ENCODE results near the gene HDAC11. TPM values are rescaled to one million over a fixed set of nuclear protein-coding genes. Genes with fewer than 3 reads are reported as not detected.

Gene HDAC11
- total RNA-seq, 1 experiment from 2014 or later, result 11.8 TPM

GRCh38 chr3:13473020-13473419, 7.1 kb upstream of the HDAC11 start:
- H3K27me3 Mint-ChIP-seq (ENCODE audit: unreplicated experiment), result no peaks in the 10 kb centered on the region
- H3K4me1 Mint-ChIP-seq (ENCODE audit: low read depth, unreplicated experiment), result peaks cover 12% of the 10 kb centered on the region
- BruUV-seq (replicated peaks), result no TSS peak
- no peaks in the 10 kb centered on the region for H3K9me3 Mint-ChIP-seq (ENCODE audit: low read depth, unreplicated experiment)
- H3K4me3 Mint-ChIP-seq (ENCODE audit: low read depth, unreplicated experiment), result no peak overlapping the region
- no peaks in the 10 kb centered on the region for H3K36me3 Mint-ChIP-seq (ENCODE audit: insufficient read depth, unreplicated experiment)
- TF ChIP-seq CTCF (IDR thresholded peaks at IDR 0.05; ENCODE audit: unreplicated experiment), result no peak
- intact Hi-C loops (cut with micrococcal nuclease; ENCODE audit: unreplicated experiment), result no loop called here
- CTCF ChIA-PET, result no interaction called here
- H3K27ac Mint-ChIP-seq (ENCODE audit: unreplicated experiment), result no peak overlapping the region
- no peak for DNase-seq

DNA sequence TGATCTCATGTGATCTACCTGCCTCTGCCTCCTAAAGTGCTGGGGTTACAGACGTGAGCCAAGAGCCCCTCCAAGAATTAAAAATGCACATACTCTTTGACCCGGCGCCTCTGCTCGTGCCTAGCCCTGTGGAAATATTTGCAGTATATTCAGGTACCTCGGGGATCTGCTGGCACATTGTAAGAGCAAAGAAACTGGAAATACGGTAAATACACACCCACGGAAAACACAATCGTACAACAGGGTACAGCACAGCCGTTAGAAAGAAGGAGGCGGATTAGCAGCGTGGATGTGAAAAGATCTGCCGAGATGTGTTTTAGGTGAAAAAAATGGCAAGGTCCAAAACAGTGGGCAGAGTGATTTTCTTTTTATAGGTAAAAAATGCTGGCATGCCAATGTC, 6.1 kb upstream of the HDAC11 start:
- no peak for TF ChIP-seq CTCF (IDR thresholded peaks at IDR 0.05; ENCODE audit: unreplicated experiment)
- Mint-ChIP-seq H3K27me3 (ENCODE audit: unreplicated experiment) (no peaks in the 10 kb centered on the region), H3K36me3 (ENCODE audit: insufficient read depth, unreplicated experiment) (no peaks in the 10 kb centered on the region), H3K27ac (ENCODE audit: unreplicated experiment) (no peak overlapping the region), H3K9me3 (ENCODE audit: low read depth, unreplicated experiment) (no peaks in the 10 kb centered on the region), H3K4me3 (ENCODE audit: low read depth, unreplicated experiment) (no peak overlapping the region), H3K4me1 (ENCODE audit: low read depth, unreplicated experiment) (peaks cover 12% of the 10 kb centered on the region)
- CTCF ChIA-PET, result no interaction called here
- BruUV-seq (replicated peaks), result no TSS peak
- intact Hi-C loops (cut with micrococcal nuclease; ENCODE audit: unreplicated experiment), result no loop called here
- DNase-seq, result no peak

DNA sequence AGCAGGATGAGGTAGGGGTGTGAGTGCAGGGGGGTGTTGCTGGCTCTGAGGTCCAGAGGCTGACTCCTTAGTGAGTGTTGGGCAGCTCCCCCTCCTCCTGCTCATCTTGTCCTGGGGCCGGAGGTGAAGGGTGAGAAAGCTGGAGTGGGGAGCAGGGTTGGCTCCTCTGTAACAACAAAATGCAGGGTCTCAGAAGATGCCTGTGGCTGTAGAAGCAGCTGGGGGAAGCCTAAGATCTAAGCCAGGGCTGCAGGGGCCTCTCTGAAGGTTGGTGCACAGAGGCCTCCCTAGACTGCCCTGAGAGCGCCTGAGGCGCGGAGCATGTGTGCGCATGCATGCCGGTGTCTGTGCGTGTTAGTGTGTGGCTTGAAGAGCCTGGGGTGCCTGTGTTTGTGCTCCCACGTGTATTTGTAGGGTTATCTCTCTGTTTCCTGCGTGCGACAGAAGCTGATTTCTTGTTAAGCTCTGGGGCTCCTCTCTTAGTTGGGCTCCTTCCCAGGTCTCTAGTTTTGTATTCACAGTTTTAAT, 5.3 kb upstream of the HDAC11 start:
- TF ChIP-seq CTCF (IDR thresholded peaks at IDR 0.05; ENCODE audit: unreplicated experiment), result no peak
- intact Hi-C loops (cut with micrococcal nuclease; ENCODE audit: unreplicated experiment), result no loop called here
- Mint-ChIP-seq H3K27me3 (ENCODE audit: unreplicated experiment) (no peaks in the 10 kb centered on the region), H3K9me3 (ENCODE audit: low read depth, unreplicated experiment) (no peaks in the 10 kb centered on the region), H3K27ac (ENCODE audit: unreplicated experiment) (no peak overlapping the region), H3K4me1 (ENCODE audit: low read depth, unreplicated experiment) (peaks cover 12% of the 10 kb centered on the region), H3K4me3 (ENCODE audit: low read depth, unreplicated experiment) (no peak overlapping the region), H3K36me3 (ENCODE audit: insufficient read depth, unreplicated experiment) (peaks cover 7% of the 10 kb centered on the region)
- BruUV-seq (replicated peaks), result no TSS peak
- DNase-seq, result no peak
- CTCF ChIA-PET, result no interaction called here

GRCh38 chr3:13475871-13476590, 4.1 kb upstream of the HDAC11 start:
- CTCF ChIA-PET, result interaction anchor here (1.0 kb wide), 1 partner anchor 24 kb away, joined by 4 read pairs; no protein-coding TSS in a partner anchor
- TF ChIP-seq CTCF (IDR thresholded peaks at IDR 0.05; ENCODE audit: unreplicated experiment), result no peak
- Mint-ChIP-seq H3K4me3 (ENCODE audit: low read depth, unreplicated experiment) (no peak overlapping the region), H3K27me3 (ENCODE audit: unreplicated experiment) (no peaks in the 10 kb centered on the region), H3K27ac (ENCODE audit: unreplicated experiment) (no peak overlapping the region), H3K36me3 (ENCODE audit: insufficient read depth, unreplicated experiment) (peaks cover 9% of the 10 kb centered on the region), H3K9me3 (ENCODE audit: low read depth, unreplicated experiment) (no peaks in the 10 kb centered on the region), H3K4me1 (ENCODE audit: low read depth, unreplicated experiment) (peaks cover 4% of the 10 kb centered on the region)
- DNase-seq, result no peak
- intact Hi-C loops (cut with micrococcal nuclease; ENCODE audit: unreplicated experiment), result no loop called here
- no TSS peak for BruUV-seq (replicated peaks)

Data from Calu3 (cell line).